H9 (cell line): ENCODE measurements around the gene PYDC1. TPM values are rescaled to one million over a fixed set of nuclear protein-coding genes. Genes with fewer than 3 reads are reported as not detected.

ENCODE experiments used
- DNase-seq: peaks from one replicate; pipeline ENCODE4 v3.0.0-alpha.2; 2017
- H2AFZ ChIP-seq: one replicate; pipeline ENCODE4 v1.6.1; 2013; ENCODE audit warnings: mild to moderate bottlenecking, low read length, control low read depth, moderate library complexity
- H2AK5ac ChIP-seq: 2 replicates; pipeline ENCODE4 v1.6.1; 2013; ENCODE audit warnings: low read length, control low read depth, mixed read lengths; ENCODE audit not compliant: insufficient read length
- H2BK120ac ChIP-seq: one replicate; pipeline ENCODE4 v1.6.1; 2013; ENCODE audit warnings: low read depth, mild to moderate bottlenecking, low read length, control low read depth, inconsistent platforms; ENCODE audit not compliant: poor library complexity, severe bottlenecking
- H2BK12ac ChIP-seq: 2 replicates; pipeline ENCODE4 v1.6.1; 2013; ENCODE audit warnings: low read length, control low read depth, mixed read lengths, low read depth; ENCODE audit not compliant: insufficient read length
- H2BK15ac ChIP-seq: 2 replicates; pipeline ENCODE4 v1.6.1; 2013; ENCODE audit warnings: low read depth, low read length, control low read depth
- H2BK20ac ChIP-seq: one replicate; pipeline ENCODE4 v1.6.1; 2013; ENCODE audit warnings: low read depth, mild to moderate bottlenecking, low read length, control low read depth, inconsistent platforms; ENCODE audit not compliant: poor library complexity, severe bottlenecking
- H2BK5ac ChIP-seq: 2 replicates; pipeline ENCODE4 v1.6.1; 2013; ENCODE audit warnings: low read length, control low read depth, mixed read lengths; ENCODE audit not compliant: insufficient read length
- H3K14ac ChIP-seq: 2 replicates; pipeline ENCODE4 v1.6.1; 2013; ENCODE audit warnings: low read length, control low read depth; ENCODE audit not compliant: insufficient read depth
- H3K18ac ChIP-seq: 2 replicates; pipeline ENCODE4 v1.6.1; 2013; ENCODE audit warnings: low read depth, mild to moderate bottlenecking, mixed read lengths, low read length, control low read depth; ENCODE audit not compliant: insufficient read length
- H3K23ac ChIP-seq: 2 replicates; pipeline ENCODE4 v1.6.1; 2013; ENCODE audit warnings: low read length, control low read depth, mixed read lengths, low read depth; ENCODE audit not compliant: insufficient read length
- H3K23me2 ChIP-seq: 2 replicates; pipeline ENCODE4 v1.6.1; 2013; ENCODE audit warnings: low read depth, mild to moderate bottlenecking, mixed read lengths, low read length, control low read depth; ENCODE audit not compliant: insufficient read length, poor library complexity, severe bottlenecking
- H3K27ac ChIP-seq: 2 replicates; pipeline ENCODE4 v1.5.1; 2013; ENCODE audit warnings: low read length, control low read depth, mixed read lengths, low read depth; ENCODE audit not compliant: insufficient read length
- H3K27me3 ChIP-seq: 2 replicates; pipeline ENCODE4 v1.6.1; 2013; ENCODE audit warnings: low read length, control low read depth, inconsistent platforms; ENCODE audit not compliant: insufficient read depth
- H3K4ac ChIP-seq: 2 replicates; pipeline ENCODE4 v1.6.1; 2013; ENCODE audit warnings: low read depth, mild to moderate bottlenecking, control low read depth, inconsistent platforms, low read length, moderate library complexity
- H3K4me1 ChIP-seq: 2 replicates; pipeline ENCODE4 v1.6.1; 2013; ENCODE audit warnings: low read length, control low read depth, inconsistent platforms; ENCODE audit not compliant: insufficient read depth
- H3K4me2 ChIP-seq: 2 replicates; pipeline ENCODE4 v1.6.1; 2013; ENCODE audit warnings: low read length, control low read depth, mixed read lengths; ENCODE audit not compliant: insufficient read length, insufficient read depth
- H3K56ac ChIP-seq: 2 replicates; pipeline ENCODE4 v1.6.1; 2013; ENCODE audit warnings: low read depth, mild to moderate bottlenecking, mixed read lengths, low read length, control low read depth; ENCODE audit not compliant: insufficient read length
- H3K79me1 ChIP-seq: 2 replicates; pipeline ENCODE4 v1.6.1; 2013; ENCODE audit warnings: low read depth, mild to moderate bottlenecking, moderate library complexity, low read length, control low read depth, inconsistent platforms; ENCODE audit not compliant: insufficient read depth, poor library complexity, severe bottlenecking
- H3K79me2 ChIP-seq: 2 replicates; pipeline ENCODE4 v1.6.1; 2013; ENCODE audit warnings: low read length, control low read depth, inconsistent platforms; ENCODE audit not compliant: insufficient read depth
- H3K9ac ChIP-seq: 2 replicates; pipeline ENCODE4 v1.6.1; 2013; ENCODE audit warnings: low read length, control low read depth, mixed read lengths; ENCODE audit not compliant: insufficient read length; ENCODE audit errors: extremely low read depth
- H3K9me3 ChIP-seq: one replicate; pipeline ENCODE4 v1.6.1; 2013; ENCODE audit warnings: low read depth, low read length, inconsistent platforms; ENCODE audit not compliant: control insufficient read depth
- H3T11ph ChIP-seq: one replicate; pipeline ENCODE4 v1.6.1; 2013; ENCODE audit warnings: mild to moderate bottlenecking, low read length, control low read depth, inconsistent platforms
- H4K20me1 ChIP-seq: one replicate; pipeline ENCODE4 v1.6.1; 2013; ENCODE audit not compliant: control insufficient read depth, insufficient read length, insufficient read depth
- H4K5ac ChIP-seq: 2 replicates; pipeline ENCODE4 v1.6.1; 2013; ENCODE audit warnings: low read depth, mild to moderate bottlenecking, mixed read lengths, low read length, control low read depth; ENCODE audit not compliant: insufficient read length
- H4K8ac ChIP-seq: replicated peaks from 2 replicates; pipeline ENCODE4 v1.6.1; 2013; ENCODE audit warnings: low read length, control low read depth, mixed read lengths, low read depth; ENCODE audit not compliant: insufficient read length
- H4K91ac ChIP-seq: 2 replicates; pipeline ENCODE4 v1.6.1; 2013; ENCODE audit warnings: low read depth, mild to moderate bottlenecking, moderate library complexity, mixed read lengths, low read length, control low read depth; ENCODE audit not compliant: insufficient read length
- H3K27ac Mint-ChIP-seq, 3 experiments: 2 replicates in 2 of 3; 3 replicates in 1 of 3; pipeline ENCODE4 v1.8.0; 2020 to 2021; ENCODE audit warnings: mixed read lengths in 3 of 3, mild to moderate bottlenecking in 1 of 3, moderate library complexity in 1 of 3
- H3K27me3 Mint-ChIP-seq: 2 replicates; pipeline ENCODE4 v1.8.0; 2021; ENCODE audit warnings: low read depth, mild to moderate bottlenecking, moderate library complexity, mixed read lengths
- H3K36me3 Mint-ChIP-seq, 3 experiments: 2 replicates in 2 of 3; 3 replicates in 1 of 3; pipeline ENCODE4 v1.8.0; 2020 to 2021; ENCODE audit warnings: low read depth in 3 of 3, mixed read lengths in 3 of 3; ENCODE audit not compliant: insufficient read depth in 1 of 3
- H3K4me1 Mint-ChIP-seq, 2 experiments: 2 replicates each; pipeline ENCODE4 v1.8.0; 2020; ENCODE audit warnings: mixed read lengths in 2 of 2
- H3K4me3 Mint-ChIP-seq, 2 experiments: 2 replicates in 1 of 2; 3 replicates in 1 of 2; pipeline ENCODE4 v1.8.0; 2020 to 2021; ENCODE audit warnings: mild to moderate bottlenecking in 2 of 2, mixed read lengths in 2 of 2, moderate library complexity in 1 of 2
- H3K9me3 Mint-ChIP-seq, 2 experiments: 2 replicates in 1 of 2; 3 replicates in 1 of 2; pipeline ENCODE4 v1.8.0; 2020; ENCODE audit warnings: mild to moderate bottlenecking in 2 of 2, mixed read lengths in 2 of 2, moderate library complexity in 1 of 2
- CTCF ChIP-seq: fragments of 200-600 bp; sonication (generic); conservative IDR thresholded peaks from 3 replicates; pipeline ENCODE4 v1.8.0; 2021; ENCODE audit warnings: antibody characterized with exemption, mild to moderate bottlenecking
- WGBS: extraction: QIAGEN DNeasy Blood & Tissue Kit; methylation state at CpG from one replicate; pipeline ENCODE4 v1.1.7; 2013; ENCODE audit warnings: missing lambda C conversion rate, low lambda C conversion rate, mixed read lengths; ENCODE audit not compliant: insufficient read length; ENCODE audit errors: extremely low coverage; 5-methylcytosine and 5-hydroxymethylcytosine counted together
- total RNA-seq: library from RNA; stranded (reverse); gene quantifications from 2 replicates; pipeline ENCODE4 v1.2.1, GENCODE V29; 2021

Gene PYDC1
- total RNA-seq, 1 experiment from 2014 or later: 0.70 TPM

DNA sequence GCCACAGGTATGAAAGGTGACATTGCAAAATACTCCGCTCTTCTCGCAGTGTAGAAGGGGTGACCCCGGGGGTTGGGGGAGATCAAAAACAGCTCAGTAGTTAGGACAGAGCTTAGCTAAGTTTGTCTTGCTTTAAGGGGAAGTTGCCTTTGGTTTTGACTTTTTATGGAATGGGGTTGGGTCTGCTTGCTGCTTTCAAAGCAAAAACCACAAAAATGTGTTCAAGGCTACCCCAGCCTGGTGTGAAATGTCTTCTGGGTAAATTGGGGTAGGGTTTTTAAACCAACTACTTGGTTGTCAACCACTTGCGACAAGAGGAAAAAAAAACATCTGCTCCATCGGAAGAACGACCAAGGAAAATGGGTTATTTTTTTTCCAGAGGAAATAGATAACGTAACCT lies 30.8 kb downstream of the PYDC1 start:
- no peak overlapping the region for H3K56ac ChIP-seq
- H3K4me2 ChIP-seq: no peak overlapping the region
- H3K23ac ChIP-seq: no peak overlapping the region
- no peak overlapping the region for H2BK15ac ChIP-seq
- H2BK120ac ChIP-seq: no peak overlapping the region
- no peak for DNase-seq
- no peak overlapping the region for H3K14ac ChIP-seq
- H4K91ac ChIP-seq: no peak overlapping the region
- no peaks in the 10 kb centered on the region for H3K4me1 ChIP-seq
- no peaks in the 10 kb centered on the region for H3K9me3 ChIP-seq
- no peak overlapping the region for H4K8ac ChIP-seq
- no peak overlapping the region for H3K27ac ChIP-seq
- no peaks in the 10 kb centered on the region for H3K27me3 ChIP-seq
- no peak overlapping the region for H2BK5ac ChIP-seq
- no peaks in the 10 kb centered on the region for H4K20me1 ChIP-seq
- peaks cover 4% of the 10 kb centered on the region for H3K27me3 Mint-ChIP-seq
- no peak overlapping the region for H3T11ph ChIP-seq
- peaks cover 35% of the 10 kb centered on the region for H3K79me2 ChIP-seq
- no peaks in the 10 kb centered on the region; a peak in 2 of 5 replicates for H3K9me3 Mint-ChIP-seq
- peaks cover 19% of the 10 kb centered on the region for H3K79me1 ChIP-seq
- no CpG with 5 or more reads among the region's 7 CpGs for WGBS
- peaks cover 7% of the 10 kb centered on the region for H3K23me2 ChIP-seq
- H2BK20ac ChIP-seq: no peak overlapping the region
- no peak overlapping the region for H3K9ac ChIP-seq
- H3K27ac Mint-ChIP-seq: peak overlapping the region in 1 of 3 experiments; percentile 76; a peak in 2 of 7 replicates
- H2BK12ac ChIP-seq: no peak overlapping the region
- H3K4ac ChIP-seq: no peak overlapping the region
- H3K4me1 Mint-ChIP-seq: peaks cover 25 to 36% of the 10 kb centered on the region in 2 experiments
- no peak for TF ChIP-seq CTCF
- 0 out of 5 replicates have a peak overlapping the region, but pooled peaks of 1 of the 2 experiments have one; percentile 2 for H3K4me3 Mint-ChIP-seq
- H2AK5ac ChIP-seq: no peak overlapping the region
- peaks cover 97 to 100% (median 99%) of the 10 kb centered on the region in 3 experiments for H3K36me3 Mint-ChIP-seq
- no peak overlapping the region for H2AFZ ChIP-seq
- no peak overlapping the region for H4K5ac ChIP-seq
- no peak overlapping the region for H3K18ac ChIP-seq
